Esophagus muscularis mucosa (tissue), 3 donors: Measurements from ENCODE around the gene CDH22.

Experiments
- POLR2A ChIP-seq: fragments of 450-650 bp; IDR thresholded peaks from one replicate; pipeline ENCODE4 v1.6.1; 2017; ENCODE audit warnings: antibody characterized with exemption, moderate library complexity, mild to moderate bottlenecking, low read depth
- TF ChIP-seq, protein P1 (sequence below), 3 experiments: fragments of 200-600 bp in 2 of 3; fragments of 450-650 bp in 1 of 3; sonication (generic) in 2 of 3; IDR thresholded peaks; one replicate each; pipeline ENCODE4 v1.5.1; 2017 to 2019; ENCODE audit warnings: antibody characterized with exemption in 3 of 3, mild to moderate bottlenecking in 2 of 3, moderate library complexity in 1 of 3

DNA sequence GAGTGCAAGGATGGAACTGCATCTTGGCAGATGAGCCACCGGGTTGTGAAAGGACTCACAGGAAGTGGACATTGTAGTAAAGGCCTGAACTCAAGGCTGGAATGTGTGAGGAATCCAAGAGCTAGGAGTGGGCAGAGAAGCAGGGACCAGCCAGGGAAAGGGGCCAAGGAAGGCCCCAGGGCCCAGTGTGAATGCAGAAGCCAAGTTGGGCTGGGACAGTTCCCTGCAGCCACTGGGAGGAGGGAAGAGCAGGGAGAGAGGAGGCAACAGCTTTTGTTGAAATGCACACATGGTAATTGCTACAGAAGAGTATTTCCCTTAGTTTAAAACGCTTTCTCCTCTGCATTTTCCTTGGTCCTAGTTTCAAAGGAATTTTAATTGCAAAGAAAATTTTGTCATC lies 34.6 kb downstream of the CDH22 start:
- TF ChIP-seq, protein P1, sequence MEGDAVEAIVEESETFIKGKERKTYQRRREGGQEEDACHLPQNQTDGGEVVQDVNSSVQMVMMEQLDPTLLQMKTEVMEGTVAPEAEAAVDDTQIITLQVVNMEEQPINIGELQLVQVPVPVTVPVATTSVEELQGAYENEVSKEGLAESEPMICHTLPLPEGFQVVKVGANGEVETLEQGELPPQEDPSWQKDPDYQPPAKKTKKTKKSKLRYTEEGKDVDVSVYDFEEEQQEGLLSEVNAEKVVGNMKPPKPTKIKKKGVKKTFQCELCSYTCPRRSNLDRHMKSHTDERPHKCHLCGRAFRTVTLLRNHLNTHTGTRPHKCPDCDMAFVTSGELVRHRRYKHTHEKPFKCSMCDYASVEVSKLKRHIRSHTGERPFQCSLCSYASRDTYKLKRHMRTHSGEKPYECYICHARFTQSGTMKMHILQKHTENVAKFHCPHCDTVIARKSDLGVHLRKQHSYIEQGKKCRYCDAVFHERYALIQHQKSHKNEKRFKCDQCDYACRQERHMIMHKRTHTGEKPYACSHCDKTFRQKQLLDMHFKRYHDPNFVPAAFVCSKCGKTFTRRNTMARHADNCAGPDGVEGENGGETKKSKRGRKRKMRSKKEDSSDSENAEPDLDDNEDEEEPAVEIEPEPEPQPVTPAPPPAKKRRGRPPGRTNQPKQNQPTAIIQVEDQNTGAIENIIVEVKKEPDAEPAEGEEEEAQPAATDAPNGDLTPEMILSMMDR (IDR thresholded peaks at IDR 0.05), result no peak
- no peak for TF ChIP-seq POLR2A
